Astrocyte of the cerebellum (primary cell): ENCODE data around the gene L1TD1.
"Not testable (repeated sequence)": the region's sequence is repeated elsewhere in the genome, so short reads cannot be mapped to it uniquely, and the experiment has no call there.

Source experiments
- DNase-seq: peaks from one replicate; pipeline ENCODE4 v3.0.0-alpha.2; 2011; ENCODE audit warnings: low read depth
- H3K4me3 ChIP-seq: 2 replicates; pipeline ENCODE4 v1.5.1; 2011; ENCODE audit warnings: mild to moderate bottlenecking, low read depth, low read length, moderate library complexity
- CTCF ChIP-seq: IDR thresholded peaks from 2 replicates; pipeline ENCODE4 v1.5.1; 2012; ENCODE audit warnings: low read length, low read depth, moderate library complexity, mild to moderate bottlenecking; ENCODE audit errors: missing control alignments
- in situ Hi-C: cut with HindIII; loops from 2 replicates; pipeline ENCODE4 v1.10.0; 2017; ENCODE audit warnings: low sequenced_read_pairs

Gene L1TD1

GRCh38 chr1:62194651-62195544 is at the start of gene L1TD1:
Gene L1TD1 (plus strand): TSS chr1:62194849. CDS start chr1:62206629, 11,780 bp downstream.
- in situ Hi-C loops: no loop called here
- H3K4me3 ChIP-seq: no peak within 1 kb of the TSS
- no peak for TF ChIP-seq CTCF
- no peak for DNase-seq

- DNase-seq: no peak
- in situ Hi-C loops: no loop called here
- TF ChIP-seq CTCF: no peak
- H3K4me3 ChIP-seq: no peak overlapping the region
These were observed 34.7 kb upstream of the L1TD1 start for GRCh38 chr1:62159940-62160348.

- no peak overlapping the region for H3K4me3 ChIP-seq
- DNase-seq: no peak
- in situ Hi-C loops: no loop called here
- TF ChIP-seq CTCF: no peak
These were observed 32.9 kb upstream of the L1TD1 start for GRCh38 chr1:62161711-62162110.

- H3K4me3 ChIP-seq, DNase-seq, in situ Hi-C loops: not testable (repeated sequence)
These were observed 24.3 kb upstream of the L1TD1 start for GRCh38 chr1:62170380-62170779.

- DNase-seq: peak; percentile 45
- no peak overlapping the region for H3K4me3 ChIP-seq
- TF ChIP-seq CTCF: peak; percentile 70
- in situ Hi-C loops: no loop called here
These were observed 19.0 kb upstream of the L1TD1 start for GRCh38 chr1:62175568-62176179.

- H3K4me3 ChIP-seq: no peak overlapping the region
- TF ChIP-seq CTCF: no peak
- DNase-seq: no peak
- in situ Hi-C loops: no loop called here
These were observed 17.9 kb upstream of the L1TD1 start for GRCh38 chr1:62176597-62177312.
